HG02588 (cell line): Measurements from ENCODE around the gene SLC16A11.
"Not testable (repeated sequence)": the region's sequence is repeated elsewhere in the genome, so short reads cannot be mapped to it uniquely, and the experiment has no call there.

Source experiments
- ATAC-seq: cut with Tn5 transposase; IDR thresholded peaks from one replicate; pipeline ENCODE4 v1.9.1; 2021; ENCODE audit warnings: mild to moderate bottlenecking, moderate library complexity; ENCODE audit not compliant: unreplicated experiment

Gene SLC16A11

GRCh38 chr17:7043497-7044198 is at the start of gene SLC16A11:
Gene SLC16A11 (minus strand): TSS chr17:7044092. CDS start chr17:7043513, 579 bp downstream.
- ATAC-seq, result no peak

GRCh38 chr17:7091311-7092005 is 47.6 kb upstream of the SLC16A11 start:
- not testable (repeated sequence) for ATAC-seq

- ATAC-seq, result not testable (repeated sequence)
Measured at GRCh38 chr17:7089570-7089969, 45.7 kb upstream of the SLC16A11 start.

GRCh38 chr17:7088442-7088841 is 44.5 kb upstream of the SLC16A11 start:
- not testable (repeated sequence) for ATAC-seq

- no peak for ATAC-seq
Measured at GRCh38 chr17:7084088-7084487, 40.2 kb upstream of the SLC16A11 start.

- no peak for ATAC-seq
Measured at GRCh38 chr17:7083592-7083991, 39.7 kb upstream of the SLC16A11 start.

GRCh38 chr17:7081341-7082062 is 37.6 kb upstream of the SLC16A11 start:
- no peak for ATAC-seq

- ATAC-seq, result no peak
Measured at GRCh38 chr17:7080456-7081041, 36.7 kb upstream of the SLC16A11 start.

- ATAC-seq, result no peak
Measured at GRCh38 chr17:7079581-7080455, 35.9 kb upstream of the SLC16A11 start, which contains the start of gene CLEC10A. Gene CLEC10A (minus strand): TSS chr17:7080251. CDS start chr17:7078812, 1,439 bp downstream.

- ATAC-seq, result no peak
Measured at GRCh38 chr17:7078711-7079110, 34.8 kb upstream of the SLC16A11 start.

GRCh38 chr17:7077911-7078546 is 34.1 kb upstream of the SLC16A11 start:
- ATAC-seq, result no peak

GRCh38 chr17:7074931-7075330 is 31.0 kb upstream of the SLC16A11 start:
- ATAC-seq, result no peak

GRCh38 chr17:7072406-7072805 is 28.5 kb upstream of the SLC16A11 start:
- ATAC-seq, result no peak

- ATAC-seq, result no peak
Measured at GRCh38 chr17:7070712-7071111, 26.8 kb upstream of the SLC16A11 start.

GRCh38 chr17:7068268-7068667 is 24.4 kb upstream of the SLC16A11 start:
- no peak for ATAC-seq

GRCh38 chr17:7067198-7067597 is 23.3 kb upstream of the SLC16A11 start:
- ATAC-seq, result no peak

GRCh38 chr17:7064261-7064660 is 20.4 kb upstream of the SLC16A11 start:
- ATAC-seq, result no peak

- ATAC-seq, result no peak
Measured at GRCh38 chr17:7063518-7064094, 19.7 kb upstream of the SLC16A11 start.

GRCh38 chr17:7060165-7060891 is 16.4 kb upstream of the SLC16A11 start:
- no peak for ATAC-seq
